K562 (cell line): ENCODE data around the gene CERS2. TPM values are rescaled to one million over a fixed set of nuclear protein-coding genes. Genes with fewer than 3 reads are reported as not detected.

Source experiments
- ARID2 ChIP-seq: fragments of 450-650 bp; IDR thresholded peaks from 2 replicates; pipeline ENCODE4 v1.6.1; 2017; ENCODE audit warnings: antibody characterized with exemption, mild to moderate bottlenecking
- CEBPG ChIP-seq, 3 experiments: fragments of 200-800 bp in 1 of 3; sonication (Bioruptor generic) in 1 of 3; sonication (generic) in 1 of 3; formaldehyde crosslinking in 1 of 3; IDR thresholded peaks in 2 of 3; conservative IDR thresholded peaks in 1 of 3; 2 replicates each; pipeline versions ENCODE4 v1.6.1 to v1.8.0; 2016 to 2022; ENCODE audit warnings: missing compliant biosample characterization in 2 of 3, missing genetic modification characterization in 2 of 3, mild to moderate bottlenecking in 1 of 3, missing genetic modification reagents in 1 of 3
- DACH1 ChIP-seq: fragments of 450-650 bp; IDR thresholded peaks from 2 replicates; pipeline ENCODE4 v1.6.1; 2018; ENCODE audit not compliant: partially characterized antibody
- GABPB2 ChIP-seq: fragments of 250-450 bp; sonication (Bioruptor Pico); conservative IDR thresholded peaks from 2 replicates; pipeline ENCODE4 v1.5.1; 2021; ENCODE audit warnings: mild to moderate bottlenecking
- HDGF ChIP-seq: fragments of 450-650 bp; IDR thresholded peaks from 2 replicates; pipeline ENCODE4 v1.6.1; 2016
- KDM1A ChIP-seq, 2 experiments: fragments of 450-650 bp; IDR thresholded peaks; 2 replicates each; pipeline ENCODE4 v1.6.1; 2016; ENCODE audit warnings: mild to moderate bottlenecking in 2 of 2
- MCM2 ChIP-seq: fragments of 450-650 bp; IDR thresholded peaks from 2 replicates; pipeline ENCODE4 v1.6.1; 2017; ENCODE audit warnings: low read depth, mild to moderate bottlenecking
- MECOM ChIP-seq: fragments of 250-450 bp; sonication (Bioruptor Pico); IDR thresholded peaks from 2 replicates; pipeline ENCODE4 v1.8.0; 2022; ENCODE audit warnings: inconsistent platforms
- NFATC3 ChIP-seq: fragments of 450-650 bp; IDR thresholded peaks from 2 replicates; pipeline ENCODE4 v1.6.1; 2017; ENCODE audit warnings: mild to moderate bottlenecking
- NR4A1 ChIP-seq, 2 experiments: fragments of 250-450 bp in 1 of 2; fragments of 450-650 bp in 1 of 2; sonication (Bioruptor Pico) in 1 of 2; IDR thresholded peaks; 2 replicates each; pipeline versions ENCODE4 v1.4.0 to v1.6.1; 2016 to 2020; ENCODE audit warnings: mild to moderate bottlenecking in 2 of 2, missing compliant biosample characterization in 1 of 2, missing genetic modification characterization in 1 of 2, moderate library complexity in 1 of 2
- POLR2H ChIP-seq: IDR thresholded peaks from 2 replicates; pipeline ENCODE4 v1.6.1; 2016; ENCODE audit warnings: missing genetic modification characterization, low read depth, mild to moderate bottlenecking, control low read depth, missing compliant biosample characterization, moderate library complexity
- POLR3G ChIP-seq: IDR thresholded peaks from 2 replicates; pipeline ENCODE4 v1.6.1; 2011; ENCODE audit not compliant: insufficient read length, insufficient replicate concordance; ENCODE audit errors: extremely low read depth
- SMARCB1 ChIP-seq: IDR thresholded peaks from 2 replicates; pipeline ENCODE4 v1.6.1; 2011; ENCODE audit warnings: improper control_type of control experiment, low read depth; ENCODE audit not compliant: insufficient read length
- TAF1 ChIP-seq: IDR thresholded peaks from 2 replicates; pipeline ENCODE4 v1.6.1; 2011; ENCODE audit warnings: mild to moderate bottlenecking, low read length, moderate library complexity; ENCODE audit not compliant: insufficient read depth, control insufficient read depth, severe bottlenecking; ENCODE audit errors: extremely low read depth
- ZFP1 ChIP-seq: fragments of 450-650 bp; formaldehyde crosslinking; IDR thresholded peaks from 2 replicates; pipeline ENCODE4 v1.4.0; 2020; ENCODE audit warnings: mild to moderate bottlenecking, mixed read lengths
- ZNF764 ChIP-seq: fragments of 250-450 bp; sonication (Bioruptor Pico); IDR thresholded peaks from 2 replicates; pipeline ENCODE4 v1.4.0; 2020; ENCODE audit warnings: low read depth, mild to moderate bottlenecking, moderate library complexity
- polyA plus RNA-seq, 8 experiments: library from polyadenylated mRNA; depleted of rRNA in 4 of 8; stranded (reverse) in 5 of 8; unstranded in 3 of 8; fragments of >200 nt; fragmentation: Nextera tagmentation in 2 of 8; fragmentation: Illumina TruSeq in 1 of 8; extraction: Ambion mirVana in 2 of 8; extraction: Trizol in 1 of 8; gene quantifications; 2 replicates each; pipeline versions ENCODE4 v1.2.1 to v1.2.3, GENCODE V29; 2011 to 2014; ENCODE audit warnings: inconsistent platforms in 1 of 8, missing spikeins in 1 of 8
- total RNA-seq, 7 experiments: library from RNA; depleted of rRNA in 6 of 7; stranded (reverse); fragments of >200 nt in 6 of 7; fragmentation: Illumina TruSeq in 2 of 7; extraction: Trizol in 2 of 7; gene quantifications; 2 replicates each; pipeline versions ENCODE4 v1.2.1 to v1.2.3, GENCODE V29; 2011 to 2021; ENCODE audit warnings: low replicate concordance in 1 of 7
- TF ChIP-seq, protein P1 (sequence below): sonication (generic); formaldehyde crosslinking; IDR thresholded peaks from 2 replicates; pipeline ENCODE4 v1.8.0; 2022; ENCODE audit warnings: missing genetic modification reagents, mild to moderate bottlenecking, moderate library complexity, borderline replicate concordance
- TF ChIP-seq, protein P2 (sequence below): sonication (generic); formaldehyde crosslinking; IDR thresholded peaks from 2 replicates; pipeline ENCODE4 v1.8.0; 2022; ENCODE audit warnings: mild to moderate bottlenecking, low read depth, missing genetic modification reagents

Gene CERS2
- total and polyA plus RNA-seq, 9 of the 15 experiments (the other 6 are each of a cell fraction or from before 2014, with no cell fraction given) = 23.4 to 295 (median 132) TPM

DNA sequence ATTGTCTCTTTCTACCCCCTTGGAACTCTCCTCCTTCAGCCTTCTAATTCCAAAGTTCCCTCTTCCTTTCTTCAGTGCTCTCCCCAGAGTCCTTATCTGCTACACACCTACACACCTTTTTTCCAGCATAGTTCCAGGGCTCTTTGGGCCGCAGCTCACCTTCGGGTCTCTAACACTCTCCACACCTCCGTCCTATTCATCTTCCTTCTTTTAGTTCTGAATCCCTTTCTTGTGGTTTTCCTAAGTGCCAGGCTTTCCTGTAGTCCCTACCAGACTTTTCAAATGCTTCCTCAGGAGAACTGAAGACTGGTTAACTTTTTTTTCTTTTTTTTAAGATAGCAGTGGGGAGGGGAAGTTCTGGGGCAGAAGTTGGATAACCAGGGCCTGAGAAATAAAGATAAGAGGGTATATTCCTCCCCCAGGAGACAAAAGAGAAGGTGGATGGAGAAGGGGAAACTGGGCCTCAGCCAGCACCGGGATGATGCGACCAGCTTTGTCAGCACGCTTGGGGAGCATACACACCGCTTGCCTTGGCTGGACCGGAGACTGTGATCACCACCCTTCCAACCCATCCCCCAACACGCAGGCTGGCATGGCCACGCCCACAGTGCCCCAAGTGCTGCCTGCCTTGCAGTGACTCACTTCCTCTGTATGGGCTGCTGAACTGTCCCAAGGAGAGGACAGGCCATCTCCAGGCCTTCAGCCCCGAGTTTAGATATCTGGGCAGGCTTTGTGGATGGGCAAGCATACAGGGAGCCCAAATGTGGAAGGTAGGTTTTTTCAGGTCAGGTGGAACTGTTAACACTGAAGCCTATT, 2.5 kb upstream of the CERS2 start (continued):
- TF ChIP-seq ZNF764 (CRISPR knock-in tag) (no peak), MECOM (CRISPR knock-in tag) (no peak), GABPB2 (CRISPR knock-in tag) (no peak), SMARCB1 (no peak), TAF1 (peak; percentile 44), HDGF (0 out of 2 replicates have a peak, but pooled peaks have one; percentile 52), MCM2 (no peak), DACH1 (no peak), POLR2H (tag) (no peak), POLR3G (no peak), ARID2 (no peak), KDM1A (IDR thresholded peaks at IDR 0.05) (peak; percentile 73 to 87), NR4A1 (CRISPR knock-in tag; IDR thresholded peaks at IDR 0.05) (no peak), NR4A1 (tag; IDR thresholded peaks at IDR 0.05) (peak; percentile 56; the same call in 1 of the 2 replicates), NFATC3 (peak; percentile 73), CEBPG (CRISPR knock-in tag; IDR thresholded peaks at IDR 0.05) (no peak), CEBPG (tag; conservative IDR thresholded peaks at IDR 0.05 in 1 of 2, IDR thresholded peaks at IDR 0.05 in 1 of 2) (no peak), ZFP1 (CRISPR knock-in tag) (no peak; the same call in 1 of the 2 replicates)
- TF ChIP-seq, protein P1, sequence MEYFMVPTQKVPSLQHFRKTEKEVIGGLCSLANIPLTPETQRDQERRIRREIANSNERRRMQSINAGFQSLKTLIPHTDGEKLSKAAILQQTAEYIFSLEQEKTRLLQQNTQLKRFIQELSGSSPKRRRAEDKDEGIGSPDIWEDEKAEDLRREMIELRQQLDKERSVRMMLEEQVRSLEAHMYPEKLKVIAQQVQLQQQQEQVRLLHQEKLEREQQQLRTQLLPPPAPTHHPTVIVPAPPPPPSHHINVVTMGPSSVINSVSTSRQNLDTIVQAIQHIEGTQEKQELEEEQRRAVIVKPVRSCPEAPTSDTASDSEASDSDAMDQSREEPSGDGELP (CRISPR knock-in tag) = peak; percentile 69; the same call in 1 of the 2 replicates
- TF ChIP-seq, protein P2, sequence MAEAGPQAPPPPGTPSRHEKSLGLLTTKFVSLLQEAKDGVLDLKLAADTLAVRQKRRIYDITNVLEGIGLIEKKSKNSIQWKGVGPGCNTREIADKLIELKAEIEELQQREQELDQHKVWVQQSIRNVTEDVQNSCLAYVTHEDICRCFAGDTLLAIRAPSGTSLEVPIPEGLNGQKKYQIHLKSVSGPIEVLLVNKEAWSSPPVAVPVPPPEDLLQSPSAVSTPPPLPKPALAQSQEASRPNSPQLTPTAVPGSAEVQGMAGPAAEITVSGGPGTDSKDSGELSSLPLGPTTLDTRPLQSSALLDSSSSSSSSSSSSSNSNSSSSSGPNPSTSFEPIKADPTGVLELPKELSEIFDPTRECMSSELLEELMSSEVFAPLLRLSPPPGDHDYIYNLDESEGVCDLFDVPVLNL = no peak
